HG03442 (cell line): ENCODE results near the gene PLA2G3.
"Not testable (repeated sequence)": the region's sequence is repeated elsewhere in the genome, so short reads cannot be mapped to it uniquely, and the experiment has no call there.

Source experiments
- ATAC-seq: cut with Tn5 transposase; IDR thresholded peaks from one replicate; pipeline ENCODE4 v1.9.1; 2021; ENCODE audit warnings: mild to moderate bottlenecking, moderate library complexity; ENCODE audit not compliant: unreplicated experiment

PLA2G3 gene

GRCh38 chr22:31139866-31140716, at the start of gene PLA2G3:
Gene PLA2G3, minus strand, starts transcription at chr22:31140508. Its CDS starts 154 bp downstream, at chr22:31140354.
- ATAC-seq: no peak

- no peak for ATAC-seq
Observed at GRCh38 chr22:31187627-31188026, 47.3 kb upstream of the PLA2G3 start.

- ATAC-seq: no peak
Observed at GRCh38 chr22:31185056-31185455, 44.7 kb upstream of the PLA2G3 start.

GRCh38 chr22:31184015-31184414, 43.7 kb upstream of the PLA2G3 start:
- ATAC-seq: no peak

- no peak for ATAC-seq
Observed at GRCh38 chr22:31179345-31179744, 39.0 kb upstream of the PLA2G3 start.

- no peak for ATAC-seq
Observed at GRCh38 chr22:31178859-31179258, 38.6 kb upstream of the PLA2G3 start.

GRCh38 chr22:31177420-31178162, 37.3 kb upstream of the PLA2G3 start:
- no peak for ATAC-seq

GRCh38 chr22:31176923-31177322, 36.6 kb upstream of the PLA2G3 start:
- no peak for ATAC-seq

- ATAC-seq: no peak
Observed at GRCh38 chr22:31173386-31174145, 33.3 kb upstream of the PLA2G3 start.

- not testable (repeated sequence) for ATAC-seq
Observed at GRCh38 chr22:31171734-31172133, 31.4 kb upstream of the PLA2G3 start.

- ATAC-seq: no peak
Observed at GRCh38 chr22:31170971-31171370, 30.7 kb upstream of the PLA2G3 start.

GRCh38 chr22:31162015-31162765, 21.9 kb upstream of the PLA2G3 start:
- no peak for ATAC-seq

GRCh38 chr22:31161386-31161785, 21.1 kb upstream of the PLA2G3 start:
- ATAC-seq: no peak

GRCh38 chr22:31160328-31160978, 20.1 kb upstream of the PLA2G3 start:
- ATAC-seq: no peak

GRCh38 chr22:31155422-31155821, 15.1 kb upstream of the PLA2G3 start:
- no peak for ATAC-seq

- ATAC-seq: no peak
Observed at GRCh38 chr22:31154975-31155374, 14.7 kb upstream of the PLA2G3 start.

GRCh38 chr22:31153357-31153756, 13.0 kb upstream of the PLA2G3 start:
- no peak for ATAC-seq

GRCh38 chr22:31151872-31152271, 11.6 kb upstream of the PLA2G3 start:
- no peak for ATAC-seq

- ATAC-seq: no peak
Observed at GRCh38 chr22:31150615-31151014, 10.3 kb upstream of the PLA2G3 start.

GRCh38 chr22:31148953-31149627, 8.8 kb upstream of the PLA2G3 start:
- ATAC-seq: no peak
